ENCODE measurements around the gene SLC39A12. TPM values are rescaled to one million over a fixed set of nuclear protein-coding genes. Genes with fewer than 3 reads are reported as not detected.
"Not testable (repeated sequence)": the region's sequence is repeated elsewhere in the genome, so short reads cannot be mapped to it uniquely, and the experiment has no call there.

Gene SLC39A12
- not detected in 2 replicates for total RNA-seq (2014; rRNA removed; shearing (Covaris generic))

- DNase-seq (ENCODE audit: low read depth) = peak; percentile 48
Measured at GRCh38 chr10:17951868-17952371, at the start of gene SLC39A12. SLC39A12 (plus strand) TSS chr10:17951918; CDS start chr10:17953277, 1,359 bp downstream.

GRCh38 chr10:17904564-17904963, 47.2 kb upstream of the SLC39A12 start:
- no peak for DNase-seq (ENCODE audit: low read depth)

- DNase-seq (ENCODE audit: low read depth) = no peak
Measured at GRCh38 chr10:17905491-17905890, 46.2 kb upstream of the SLC39A12 start.

GRCh38 chr10:17906002-17906401, 45.7 kb upstream of the SLC39A12 start:
- no peak for DNase-seq (ENCODE audit: low read depth)

GRCh38 chr10:17907641-17908040, 44.1 kb upstream of the SLC39A12 start:
- no peak for DNase-seq (ENCODE audit: low read depth)

- peak; percentile 31 for DNase-seq (ENCODE audit: low read depth)
Measured at GRCh38 chr10:17910125-17910789, 41.5 kb upstream of the SLC39A12 start.

GRCh38 chr10:17912754-17913153, 39.0 kb upstream of the SLC39A12 start:
- DNase-seq (ENCODE audit: low read depth) = no peak

GRCh38 chr10:17913604-17914003, 38.1 kb upstream of the SLC39A12 start:
- DNase-seq (ENCODE audit: low read depth) = no peak

- no peak for DNase-seq (ENCODE audit: low read depth)
Measured at GRCh38 chr10:17914169-17915045, 37.3 kb upstream of the SLC39A12 start.

- DNase-seq (ENCODE audit: low read depth) = no peak
Measured at GRCh38 chr10:17915181-17915580, 36.5 kb upstream of the SLC39A12 start.

- DNase-seq (ENCODE audit: low read depth) = no peak
Measured at GRCh38 chr10:17918187-17918903, 33.4 kb upstream of the SLC39A12 start.

GRCh38 chr10:17921378-17921777, 30.3 kb upstream of the SLC39A12 start:
- no peak for DNase-seq (ENCODE audit: low read depth)

- DNase-seq (ENCODE audit: low read depth) = peak; percentile 85
Measured at GRCh38 chr10:17923728-17924127, 28.0 kb upstream of the SLC39A12 start.

- DNase-seq (ENCODE audit: low read depth) = no peak
Measured at GRCh38 chr10:17943033-17943745, 8.5 kb upstream of the SLC39A12 start.

GRCh38 chr10:17950269-17950668, 1.4 kb upstream of the SLC39A12 start:
- not testable (repeated sequence) for DNase-seq (ENCODE audit: low read depth)

- DNase-seq (ENCODE audit: low read depth) = no peak
Measured at GRCh38 chr10:17950726-17951125, 992 bp upstream of the SLC39A12 start.

- not testable (repeated sequence) for DNase-seq (ENCODE audit: low read depth)
Measured at GRCh38 chr10:17954372-17954771, 2.7 kb downstream of the SLC39A12 start.

- no peak for DNase-seq (ENCODE audit: low read depth)
Measured at GRCh38 chr10:17954861-17955260, 3.1 kb downstream of the SLC39A12 start.

GRCh38 chr10:17958049-17958448, 6.3 kb downstream of the SLC39A12 start:
- DNase-seq (ENCODE audit: low read depth) = no peak

GRCh38 chr10:17959870-17960269, 8.2 kb downstream of the SLC39A12 start:
- no peak for DNase-seq (ENCODE audit: low read depth)

All from M059J (cell line).